ENCODE data around the gene CDC42EP3. TPM values are rescaled to one million over a fixed set of nuclear protein-coding genes. Genes with fewer than 3 reads are reported as not detected.
A peak's percentile ranks its signal among the peaks of the same experiment; 100 is the strongest.

The CDC42EP3 gene
- polyA plus RNA-seq, 3 donors, result 51.5 to 58.3 (median 55.7) TPM

DNA sequence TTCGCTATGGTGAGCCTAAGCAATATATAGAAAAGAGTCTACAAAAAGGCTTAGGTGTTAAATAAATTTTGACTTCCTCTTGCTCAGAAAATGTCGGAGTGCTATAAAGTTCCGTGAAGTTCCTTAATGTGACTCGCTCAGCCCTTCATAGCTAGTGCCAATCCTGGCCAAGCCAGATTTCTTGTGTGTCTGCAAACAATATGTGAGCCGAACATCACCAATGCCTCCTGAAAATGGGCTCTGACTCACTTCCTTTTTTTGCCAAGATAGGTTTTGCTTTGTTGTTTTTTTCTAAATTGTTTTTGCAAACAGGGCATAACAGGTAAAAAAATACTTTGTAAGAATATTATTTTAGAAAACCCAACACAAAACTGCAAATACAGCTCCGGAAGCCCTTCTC lies 26.1 kb downstream of the CDC42EP3 start:
- no peak for DNase-seq (ENCODE audit: extremely low read depth in 1 of 11, low read depth in 9 of 11, low spot score in 4 of 11)

GRCh38 chr2:37644191-37644590 lies 27.3 kb downstream of the CDC42EP3 start:
- DNase-seq (ENCODE audit: extremely low read depth in 1 of 11, low read depth in 9 of 11, low spot score in 4 of 11), result no peak

- no peak for DNase-seq (ENCODE audit: extremely low read depth in 1 of 11, low read depth in 9 of 11, low spot score in 4 of 11)
These were observed 27.7 kb downstream of the CDC42EP3 start for GRCh38 chr2:37643730-37644078.

GRCh38 chr2:37642907-37643729 lies 28.3 kb downstream of the CDC42EP3 start:
- no peak for DNase-seq (ENCODE audit: extremely low read depth in 1 of 11, low read depth in 9 of 11, low spot score in 4 of 11)

DNA sequence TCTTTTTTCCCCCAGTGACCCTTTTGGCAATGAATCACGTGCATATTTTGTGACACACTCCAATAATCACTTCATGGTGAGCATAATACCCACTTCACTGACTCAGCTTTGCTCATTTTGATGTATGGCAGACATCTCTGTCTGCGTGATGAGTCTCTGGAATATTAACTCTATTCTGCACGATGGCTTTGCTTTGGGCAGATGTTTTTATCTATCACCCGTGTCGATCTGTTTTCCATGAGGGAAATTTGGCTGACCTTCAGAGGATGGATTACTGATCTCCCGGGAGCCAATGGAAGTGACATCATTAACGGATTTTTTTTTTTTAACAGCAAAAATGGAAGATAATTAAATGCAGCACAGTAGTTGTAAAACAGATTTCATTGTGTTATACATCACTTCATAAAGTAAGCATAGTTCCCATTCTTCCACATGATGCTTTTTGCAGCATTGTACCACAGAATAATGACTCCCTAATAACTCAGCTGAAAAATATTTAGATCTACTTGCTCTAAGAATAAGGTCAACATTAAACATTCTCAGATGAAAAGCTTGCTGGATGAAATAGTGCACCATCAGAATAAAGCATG lies 29.8 kb downstream of the CDC42EP3 start:
- peak in 4 of 11 donors; percentile 20 to 44 (median 36) for DNase-seq (ENCODE audit: extremely low read depth in 1 of 11, low read depth in 9 of 11, low spot score in 4 of 11)

- DNase-seq (ENCODE audit: extremely low read depth in 1 of 11, low read depth in 9 of 11, low spot score in 4 of 11), result no peak
These were observed 31.8 kb downstream of the CDC42EP3 start for GRCh38 chr2:37639631-37640030.

- DNase-seq (ENCODE audit: extremely low read depth in 1 of 11, low read depth in 9 of 11, low spot score in 4 of 11), result no peak
These were observed 32.5 kb downstream of the CDC42EP3 start for GRCh38 chr2:37638973-37639372.

DNA sequence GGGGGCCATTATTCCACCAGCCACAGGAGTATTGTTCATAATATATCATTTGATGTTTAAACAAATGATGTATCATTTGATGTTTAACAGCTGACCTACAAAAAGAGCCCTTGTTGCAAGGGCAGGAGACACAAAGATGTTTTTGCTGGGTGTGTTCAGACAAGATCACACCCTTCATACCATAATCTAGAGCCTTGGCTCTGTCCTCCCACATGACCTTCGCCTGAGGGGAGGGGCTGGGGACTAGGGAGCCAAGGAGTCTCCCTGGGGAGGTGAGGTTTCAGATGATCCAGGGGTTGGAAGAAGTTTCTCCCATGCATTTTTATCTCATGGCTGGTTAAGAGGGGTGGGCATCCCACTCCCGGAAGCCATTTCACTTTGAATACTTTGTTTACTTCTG lies 33.5 kb downstream of the CDC42EP3 start:
- no peak for DNase-seq (ENCODE audit: extremely low read depth in 1 of 11, low read depth in 9 of 11, low spot score in 4 of 11)

- no peak for DNase-seq (ENCODE audit: extremely low read depth in 1 of 11, low read depth in 9 of 11, low spot score in 4 of 11)
These were observed 34.1 kb downstream of the CDC42EP3 start for GRCh38 chr2:37637190-37637860.

GRCh38 chr2:37636381-37637066 lies 34.9 kb downstream of the CDC42EP3 start:
- DNase-seq (ENCODE audit: extremely low read depth in 1 of 11, low read depth in 9 of 11, low spot score in 4 of 11), result no peak

DNA sequence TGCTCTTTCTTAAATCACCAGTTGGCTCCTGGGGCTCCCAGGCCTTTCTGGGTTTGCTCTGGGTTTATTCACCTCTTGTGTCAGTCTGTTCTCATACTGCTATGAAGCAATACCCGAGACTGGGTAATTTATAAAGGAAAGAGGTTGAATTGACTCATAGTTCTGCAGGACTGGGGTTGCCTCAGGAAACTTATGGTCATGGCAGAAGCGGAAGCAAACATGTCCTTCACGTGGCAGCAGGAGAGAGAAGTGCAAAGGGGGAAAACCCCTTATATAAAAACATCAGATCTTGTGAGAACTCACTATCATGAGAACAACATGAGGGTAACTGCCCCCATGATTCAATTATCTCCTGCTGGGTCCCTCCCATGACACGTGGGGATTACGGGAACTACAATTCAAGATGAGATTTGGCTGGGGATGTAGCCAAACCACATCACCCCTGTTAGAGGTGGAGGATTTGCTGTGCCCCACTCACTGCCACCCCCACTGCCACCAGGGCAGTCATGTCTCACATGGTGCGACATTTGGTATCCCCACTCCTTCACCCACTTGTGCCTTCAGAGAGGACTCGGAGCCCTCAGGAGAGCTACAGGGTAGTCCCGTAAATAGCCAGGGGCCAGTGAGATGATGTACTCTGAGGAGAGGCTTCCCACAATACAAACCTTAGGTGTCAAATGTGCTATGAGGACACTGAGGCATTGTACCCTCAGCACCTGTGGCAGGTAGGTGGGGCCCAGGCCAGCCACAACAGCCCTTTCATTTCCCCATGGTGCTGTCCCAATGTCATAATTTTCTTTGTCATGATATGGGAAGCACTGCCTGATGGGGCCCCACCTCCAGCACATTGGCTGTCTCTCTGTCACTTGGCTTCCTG lies 35.7 kb downstream of the CDC42EP3 start:
- no peak for DNase-seq (ENCODE audit: extremely low read depth in 1 of 11, low read depth in 9 of 11, low spot score in 4 of 11)

DNA sequence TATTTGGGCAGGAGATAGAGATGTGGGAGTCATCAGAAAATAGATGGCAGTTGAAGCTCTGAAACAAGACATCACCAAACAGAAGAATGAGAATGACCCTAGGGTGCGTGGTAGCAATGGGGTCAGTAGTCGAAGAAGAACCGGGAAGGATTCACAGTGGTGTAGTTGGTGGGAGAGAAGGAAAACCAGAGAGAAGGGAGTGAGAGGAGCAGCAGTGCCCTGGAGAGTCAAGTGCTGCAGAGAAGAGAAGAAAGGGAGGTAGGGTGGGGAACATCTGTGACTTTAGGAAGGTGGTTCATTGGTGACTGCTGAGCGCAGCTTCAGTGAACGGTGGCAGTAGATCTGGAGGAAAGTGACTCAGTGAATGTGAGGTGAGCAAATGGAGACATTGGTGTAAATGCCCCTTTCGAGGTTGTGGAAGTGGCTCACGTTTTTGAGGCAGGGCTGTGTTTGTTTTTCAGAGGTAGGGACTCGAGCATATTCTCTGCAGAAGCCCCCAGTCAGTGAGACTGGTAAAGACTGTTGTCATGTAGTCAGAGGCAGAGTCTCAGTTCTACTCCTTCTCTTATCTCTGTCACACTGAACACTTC lies 36.4 kb downstream of the CDC42EP3 start:
- no peak for DNase-seq (ENCODE audit: extremely low read depth in 1 of 11, low read depth in 9 of 11, low spot score in 4 of 11)

GRCh38 chr2:37633845-37634244 lies 37.6 kb downstream of the CDC42EP3 start:
- DNase-seq (ENCODE audit: extremely low read depth in 1 of 11, low read depth in 9 of 11, low spot score in 4 of 11), result no peak

DNA sequence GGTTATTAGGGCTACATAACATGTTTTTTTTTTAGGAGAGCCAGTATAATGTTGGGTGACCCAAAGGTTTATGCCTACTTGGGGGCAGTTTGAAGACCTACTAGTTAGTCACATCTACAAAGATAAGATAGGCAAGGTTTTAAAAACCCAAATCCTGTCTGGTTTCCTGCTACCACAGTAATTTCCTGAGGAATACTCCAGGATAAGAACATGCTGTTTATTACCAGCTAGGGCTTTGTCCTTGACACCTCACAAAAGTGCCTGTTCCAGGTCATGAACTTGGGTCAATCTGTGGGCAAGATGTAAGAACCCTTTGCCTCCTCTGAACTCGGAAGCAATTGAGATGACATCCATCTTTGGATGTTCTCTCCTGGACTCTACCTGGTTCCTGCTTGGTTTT lies 38.2 kb downstream of the CDC42EP3 start:
- no peak for DNase-seq (ENCODE audit: extremely low read depth in 1 of 11, low read depth in 9 of 11, low spot score in 4 of 11)

DNA sequence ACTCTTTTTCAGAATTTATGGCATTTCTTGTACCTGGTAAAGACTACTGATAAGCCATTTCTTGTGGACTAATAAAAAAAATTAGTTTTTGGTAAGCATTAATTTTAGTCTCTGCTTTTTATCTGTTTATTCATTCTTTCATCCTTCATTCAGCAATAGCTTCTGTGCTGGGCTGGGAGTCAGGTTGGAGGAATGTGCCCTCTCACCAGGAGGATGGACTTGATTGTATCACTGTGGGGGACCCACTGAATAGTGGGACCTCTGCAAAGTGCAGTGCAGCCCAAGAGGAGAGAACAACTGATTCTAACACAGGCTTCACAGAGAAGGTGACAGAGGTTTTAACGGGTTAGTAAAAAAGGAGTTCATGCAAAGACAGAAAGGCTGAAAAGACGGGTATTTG lies 39.1 kb downstream of the CDC42EP3 start:
- no peak for DNase-seq (ENCODE audit: extremely low read depth in 1 of 11, low read depth in 9 of 11, low spot score in 4 of 11)

DNA sequence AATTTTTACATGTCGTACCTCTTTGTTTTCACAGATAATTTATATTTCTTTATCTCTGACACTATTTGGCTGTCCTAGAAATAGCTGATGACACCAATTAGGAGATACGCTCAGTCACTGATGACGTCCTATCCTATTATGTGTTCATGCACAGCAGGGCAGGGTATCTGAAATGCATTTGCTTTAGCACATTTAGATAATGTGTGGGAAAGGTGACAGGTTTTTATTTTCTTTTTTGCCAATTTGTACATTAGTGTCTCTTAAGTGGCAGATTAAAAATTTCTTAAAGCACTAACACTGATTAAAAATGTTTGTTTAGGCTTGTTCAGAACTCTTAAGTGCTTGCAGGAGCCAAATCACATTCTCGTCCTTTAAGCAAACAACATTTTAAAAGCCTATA lies 39.7 kb downstream of the CDC42EP3 start:
- DNase-seq (ENCODE audit: extremely low read depth in 1 of 11, low read depth in 9 of 11, low spot score in 4 of 11), result no peak

DNA sequence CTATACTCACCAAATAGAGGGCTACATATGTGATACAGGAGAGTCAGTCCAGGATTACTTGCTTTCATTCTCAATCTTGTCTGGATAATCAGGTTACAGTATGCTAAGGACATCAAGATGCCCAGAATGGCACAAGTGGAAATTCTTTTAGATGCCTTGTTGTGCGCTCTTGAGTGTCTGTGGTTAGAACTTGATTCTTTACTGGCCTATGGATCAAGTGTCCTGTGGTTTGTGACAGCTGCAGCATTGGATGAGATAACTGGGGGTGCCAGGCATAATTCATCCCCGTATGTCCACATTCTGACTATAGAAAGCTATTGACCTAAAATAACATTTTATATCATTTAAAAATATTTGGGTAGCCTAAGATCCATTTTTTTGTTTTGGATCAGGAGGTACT lies 40.1 kb downstream of the CDC42EP3 start:
- no peak for DNase-seq (ENCODE audit: extremely low read depth in 1 of 11, low read depth in 9 of 11, low spot score in 4 of 11)

GRCh38 chr2:37630776-37631175 lies 40.7 kb downstream of the CDC42EP3 start:
- DNase-seq (ENCODE audit: extremely low read depth in 1 of 11, low read depth in 9 of 11, low spot score in 4 of 11), result no peak

DNA sequence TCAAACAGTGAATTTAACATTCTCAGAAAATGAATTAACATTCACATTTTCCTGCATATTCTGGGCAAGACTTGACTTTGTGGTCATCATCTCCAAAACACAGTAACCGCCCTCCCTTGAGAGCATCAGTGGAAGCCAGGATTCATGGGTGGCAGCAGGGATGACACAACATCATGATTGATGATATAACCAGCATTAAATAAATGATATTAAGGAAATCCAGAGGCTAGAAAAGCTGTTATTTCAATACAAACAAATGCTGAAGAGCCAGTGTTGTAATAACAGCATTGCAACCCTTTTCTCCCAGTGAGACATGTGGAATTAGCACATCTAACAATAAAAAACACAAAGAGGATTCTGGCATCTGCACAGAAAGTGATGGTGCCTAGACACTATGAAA lies 41.1 kb downstream of the CDC42EP3 start:
- no peak for DNase-seq (ENCODE audit: extremely low read depth in 1 of 11, low read depth in 9 of 11, low spot score in 4 of 11)
